Loucy (cell line): ENCODE results near the gene SPRR4.
"Not testable (repeated sequence)": the region's sequence is repeated elsewhere in the genome, so short reads cannot be mapped to it uniquely, and the experiment has no call there.

ENCODE experiments used
- H2AFZ ChIP-seq: fragments of 200-600 bp; sonication (generic); 2 replicates; pipeline ENCODE4 v1.6.0; 2016; ENCODE audit warnings: antibody characterized with exemption, mild to moderate bottlenecking, low read length, moderate library complexity
- H3F3A ChIP-seq: fragments of 200-600 bp; 2 replicates; pipeline ENCODE4 v1.6.0; 2016; ENCODE audit warnings: antibody characterized with exemption, low read depth, mild to moderate bottlenecking
- H3K27me3 ChIP-seq: fragments of 200-600 bp; sonication (generic); 2 replicates; pipeline ENCODE4 v1.6.1; 2014; ENCODE audit warnings: low read length, mild to moderate bottlenecking; ENCODE audit not compliant: insufficient read depth, poor library complexity, severe bottlenecking
- H3K36me3 ChIP-seq: fragments of 200-600 bp; sonication (generic); 2 replicates; pipeline ENCODE4 v1.6.1; 2016; ENCODE audit warnings: low read length; ENCODE audit not compliant: insufficient read depth
- H3K4me1 ChIP-seq: fragments of 200-600 bp; sonication (generic); 2 replicates; pipeline ENCODE4 v1.5.1; 2014; ENCODE audit warnings: low read length, mild to moderate bottlenecking; ENCODE audit not compliant: insufficient read depth, poor library complexity, severe bottlenecking
- H3K4me2 ChIP-seq: fragments of 200-600 bp; sonication (generic); 2 replicates; pipeline ENCODE4 v1.6.0; 2014; ENCODE audit warnings: antibody characterized with exemption, low read length, low read depth, mild to moderate bottlenecking; ENCODE audit not compliant: poor library complexity, severe bottlenecking
- H3K4me3 ChIP-seq: fragments of 200-600 bp; sonication (generic); 2 replicates; pipeline ENCODE4 v1.5.1; 2014; ENCODE audit warnings: low read length, mild to moderate bottlenecking, mixed read lengths; ENCODE audit not compliant: poor library complexity, severe bottlenecking
- H3K79me2 ChIP-seq: fragments of 200-600 bp; sonication (generic); 2 replicates; pipeline ENCODE4 v1.6.1; 2014; ENCODE audit warnings: low read length; ENCODE audit not compliant: insufficient read depth
- H3K9ac ChIP-seq: fragments of 200-600 bp; sonication (generic); 2 replicates; pipeline ENCODE4 v1.6.0; 2014; ENCODE audit warnings: mild to moderate bottlenecking, low read depth, low read length, moderate library complexity; ENCODE audit not compliant: poor library complexity, severe bottlenecking
- H3K9me2 ChIP-seq: fragments of 200-600 bp; sonication (generic); replicated peaks from 2 replicates; pipeline ENCODE4 v1.6.1; 2016; ENCODE audit warnings: low read depth, low read length, mixed read lengths
- H3K9me3 ChIP-seq: fragments of 200-600 bp; sonication (generic); 2 replicates; pipeline ENCODE4 v1.6.1; 2014; ENCODE audit warnings: mild to moderate bottlenecking, antibody characterized with exemption, low read length, low read depth; ENCODE audit not compliant: insufficient read depth
- H4K20me1 ChIP-seq: fragments of 200-600 bp; sonication (generic); 2 replicates; pipeline ENCODE4 v1.6.0; 2014; ENCODE audit warnings: antibody characterized with exemption, low read length, mild to moderate bottlenecking; ENCODE audit not compliant: insufficient read depth, poor library complexity, severe bottlenecking
- EZH2phosphoT487 ChIP-seq: fragments of 200-600 bp; IDR thresholded peaks from 2 replicates; pipeline ENCODE4 v1.6.1; 2018; ENCODE audit warnings: antibody characterized with exemption, mild to moderate bottlenecking, moderate library complexity, borderline replicate concordance
- TF ChIP-seq, protein P1 (sequence below): fragments of 200-600 bp; sonication (generic); conservative IDR thresholded peaks from 2 replicates; pipeline ENCODE4 v1.5.1; 2014; ENCODE audit warnings: mild to moderate bottlenecking, antibody characterized with exemption, low read length

SPRR4 gene

GRCh38 chr1:152999818-153000217 is 29.4 kb downstream of the SPRR4 start:
- H3K9ac ChIP-seq: no peak overlapping the region
- no peaks in the 10 kb centered on the region for H4K20me1 ChIP-seq
- no peaks in the 10 kb centered on the region for H3K79me2 ChIP-seq
- H2AFZ ChIP-seq: no peak overlapping the region
- no peak overlapping the region for H3K4me2 ChIP-seq
- H3K36me3 ChIP-seq: no peaks in the 10 kb centered on the region
- H3K9me3 ChIP-seq: no peaks in the 10 kb centered on the region
- H3K4me1 ChIP-seq: no peaks in the 10 kb centered on the region
- no peaks in the 10 kb centered on the region for H3K9me2 ChIP-seq
- H3K4me3 ChIP-seq: no peak overlapping the region
- TF ChIP-seq EZH2phosphoT487: no peak
- TF ChIP-seq, protein P1, sequence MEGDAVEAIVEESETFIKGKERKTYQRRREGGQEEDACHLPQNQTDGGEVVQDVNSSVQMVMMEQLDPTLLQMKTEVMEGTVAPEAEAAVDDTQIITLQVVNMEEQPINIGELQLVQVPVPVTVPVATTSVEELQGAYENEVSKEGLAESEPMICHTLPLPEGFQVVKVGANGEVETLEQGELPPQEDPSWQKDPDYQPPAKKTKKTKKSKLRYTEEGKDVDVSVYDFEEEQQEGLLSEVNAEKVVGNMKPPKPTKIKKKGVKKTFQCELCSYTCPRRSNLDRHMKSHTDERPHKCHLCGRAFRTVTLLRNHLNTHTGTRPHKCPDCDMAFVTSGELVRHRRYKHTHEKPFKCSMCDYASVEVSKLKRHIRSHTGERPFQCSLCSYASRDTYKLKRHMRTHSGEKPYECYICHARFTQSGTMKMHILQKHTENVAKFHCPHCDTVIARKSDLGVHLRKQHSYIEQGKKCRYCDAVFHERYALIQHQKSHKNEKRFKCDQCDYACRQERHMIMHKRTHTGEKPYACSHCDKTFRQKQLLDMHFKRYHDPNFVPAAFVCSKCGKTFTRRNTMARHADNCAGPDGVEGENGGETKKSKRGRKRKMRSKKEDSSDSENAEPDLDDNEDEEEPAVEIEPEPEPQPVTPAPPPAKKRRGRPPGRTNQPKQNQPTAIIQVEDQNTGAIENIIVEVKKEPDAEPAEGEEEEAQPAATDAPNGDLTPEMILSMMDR: no peak
- H3K27me3 ChIP-seq: no peaks in the 10 kb centered on the region
- H3F3A ChIP-seq: no peaks in the 10 kb centered on the region

DNA sequence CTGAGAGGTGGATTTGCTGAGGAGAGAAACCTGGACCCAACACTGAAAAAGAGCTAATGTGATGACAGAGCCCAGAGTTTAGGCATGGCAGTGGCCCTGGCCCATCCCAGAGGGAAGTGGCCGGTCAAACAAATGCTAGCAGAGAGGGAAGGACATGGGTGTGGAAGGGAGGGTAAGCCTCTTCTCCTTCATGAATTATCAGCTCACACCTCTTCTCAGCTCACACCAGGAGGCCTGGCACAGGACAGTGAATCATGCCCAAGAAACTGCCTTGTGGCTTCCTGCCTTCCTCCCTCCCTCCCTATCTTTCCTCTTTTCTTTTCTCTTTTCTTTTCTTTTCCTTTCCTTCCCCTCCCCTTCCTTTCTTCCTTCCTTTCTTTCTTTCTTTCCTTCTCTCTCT is 29.8 kb downstream of the SPRR4 start:
- no peaks in the 10 kb centered on the region for H4K20me1 ChIP-seq
- H3K4me1 ChIP-seq: no peaks in the 10 kb centered on the region
- no peaks in the 10 kb centered on the region for H3K36me3 ChIP-seq
- H3K9me3 ChIP-seq: no peaks in the 10 kb centered on the region
- no peak overlapping the region for H3K9ac ChIP-seq
- H3K9me2 ChIP-seq: no peaks in the 10 kb centered on the region
- H3K4me2 ChIP-seq: no peak overlapping the region
- H3K79me2 ChIP-seq: no peaks in the 10 kb centered on the region
- H3F3A ChIP-seq: no peaks in the 10 kb centered on the region
- H3K27me3 ChIP-seq: no peaks in the 10 kb centered on the region
- no peak overlapping the region for H3K4me3 ChIP-seq
- TF ChIP-seq, protein P1: no peak
- H2AFZ ChIP-seq: no peak overlapping the region

GRCh38 chr1:153001382-153001781 is 30.9 kb downstream of the SPRR4 start, which contains the start of gene SPRR3:
Gene SPRR3 (plus strand): TSS chr1:153001749. CDS start chr1:153003021, 1,272 bp downstream.
- H3K9me3 ChIP-seq: no peaks in the 10 kb centered on the region
- H3K9ac ChIP-seq: no peak within 1 kb of the TSS
- no peaks in the 10 kb centered on the region for H3K79me2 ChIP-seq
- H3K9me2 ChIP-seq: no peaks in the 10 kb centered on the region
- H3K4me2 ChIP-seq: no peak within 1 kb of the TSS
- no peaks in the 10 kb centered on the region for H3K4me1 ChIP-seq
- no peak within 1 kb of the TSS for H2AFZ ChIP-seq
- no peaks in the 10 kb centered on the region for H3F3A ChIP-seq
- H3K27me3 ChIP-seq: no peaks in the 10 kb centered on the region
- no peaks in the 10 kb centered on the region for H4K20me1 ChIP-seq
- TF ChIP-seq EZH2phosphoT487: no peak
- TF ChIP-seq, protein P1: no peak
- H3K4me3 ChIP-seq: no peak within 1 kb of the TSS
- no peaks in the 10 kb centered on the region for H3K36me3 ChIP-seq

- not testable (repeated sequence) for H3K4me2 ChIP-seq, H3K4me1 ChIP-seq, H3K9ac ChIP-seq, H3K79me2 ChIP-seq, H3K9me3 ChIP-seq, H4K20me1 ChIP-seq, H3K9me2 ChIP-seq, H3K27me3 ChIP-seq, H3F3A ChIP-seq, H3K36me3 ChIP-seq, H2AFZ ChIP-seq, H3K4me3 ChIP-seq
These were observed 40.8 kb downstream of the SPRR4 start for GRCh38 chr1:153011235-153011758.

DNA sequence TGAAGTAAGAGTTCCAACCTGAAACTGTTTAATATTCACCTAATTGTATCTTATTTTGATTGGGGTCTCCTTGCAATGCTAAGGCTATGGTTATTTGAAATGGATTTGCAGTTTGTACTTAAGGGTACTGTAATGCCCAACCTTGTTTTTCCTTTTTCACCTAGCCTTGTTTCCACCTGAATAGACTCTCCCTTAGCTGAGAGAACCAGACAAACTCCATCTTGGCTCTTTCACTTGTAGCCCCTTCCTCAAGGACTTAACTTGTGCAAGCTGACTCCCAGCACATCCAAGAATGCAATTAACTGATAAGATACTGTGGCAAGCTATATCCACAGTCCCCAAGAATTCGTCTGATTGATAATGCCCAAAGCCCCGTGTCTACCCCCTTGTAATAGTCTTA is 51.4 kb downstream of the SPRR4 start:
- H3K4me2 ChIP-seq, H3K9ac ChIP-seq, H3K36me3 ChIP-seq, H3K9me3 ChIP-seq, H3K4me3 ChIP-seq, H3K79me2 ChIP-seq, H3K4me1 ChIP-seq, H2AFZ ChIP-seq, H3K27me3 ChIP-seq, H3K9me2 ChIP-seq, H4K20me1 ChIP-seq, H3F3A ChIP-seq: not testable (repeated sequence)
